Esophagus (tissue), 2 donors: ENCODE measurements around the gene FOXD4. TPM values are rescaled to one million over a fixed set of nuclear protein-coding genes. Genes with fewer than 3 reads are reported as not detected.
"Not testable (repeated sequence)": the region's sequence is repeated elsewhere in the genome, so short reads cannot be mapped to it uniquely, and the experiment has no call there.

Experiments
- H3K27ac ChIP-seq, 2 donors: one replicate each; pipeline ENCODE4 v1.5.1; 2013; ENCODE audit warnings: low read depth in 2 of 2, mild to moderate bottlenecking in 2 of 2, inconsistent platforms in 1 of 2, low read length in 1 of 2, moderate library complexity in 1 of 2
- H3K27me3 ChIP-seq, 2 donors: one replicate each; pipeline ENCODE4 v1.6.1; 2013; ENCODE audit warnings: low read length in 2 of 2, control low read depth in 1 of 2, mild to moderate bottlenecking in 1 of 2; ENCODE audit not compliant: insufficient read depth in 2 of 2, control insufficient read depth in 1 of 2
- H3K36me3 ChIP-seq, 2 donors: one replicate each; pipeline ENCODE4 v1.6.1; 2013; ENCODE audit warnings: low read length in 1 of 2; ENCODE audit not compliant: control insufficient read depth in 2 of 2, insufficient read depth in 2 of 2
- H3K4me1 ChIP-seq, 2 donors: one replicate each; pipeline ENCODE4 v1.6.1; 2013; ENCODE audit warnings: low read length in 1 of 2; ENCODE audit not compliant: control insufficient read depth in 2 of 2, insufficient read depth in 2 of 2
- H3K4me3 ChIP-seq, 2 donors: one replicate each; pipeline ENCODE4 v1.5.1; 2013; ENCODE audit warnings: low read length in 2 of 2, mild to moderate bottlenecking in 2 of 2, low read depth in 1 of 2, moderate library complexity in 1 of 2
- H3K9me3 ChIP-seq, 2 donors: one replicate each; pipeline ENCODE4 v1.6.1; 2013; ENCODE audit warnings: mild to moderate bottlenecking in 2 of 2, low read depth in 1 of 2, low read length in 1 of 2, moderate library complexity in 1 of 2; ENCODE audit not compliant: control insufficient read depth in 2 of 2, insufficient read depth in 1 of 2
- WGBS, 2 donors: extraction: QIAGEN DNeasy Blood & Tissue Kit; methylation state at CpG; one replicate each; pipeline ENCODE4 v1.1.7; 2013; 5-methylcytosine and 5-hydroxymethylcytosine counted together
- polyA plus RNA-seq, 2 donors: library from polyadenylated mRNA; stranded (reverse); fragments of 200-250 nt; gene quantifications; one replicate each; pipeline ENCODE4 v1.2.3, GENCODE V29; 2013
- donor health status: healthy with polysubstance abuse.
- donor health status: Bipolar disorder and iron deficiency.

The FOXD4 gene
- polyA plus RNA-seq, result under 1 TPM; 0.16 to 0.37 TPM

GRCh38 chr9:117995-118467, at the start of gene FOXD4:
Gene FOXD4, minus strand, starts transcription at chr9:118417. Its CDS starts 298 bp downstream, at chr9:118119.
- not testable (repeated sequence) for H3K27me3 ChIP-seq, H3K36me3 ChIP-seq, H3K4me1 ChIP-seq, H3K4me3 ChIP-seq, H3K9me3 ChIP-seq, H3K27ac ChIP-seq
- WGBS, 2 donors, result 31 to 45% methylated on average over 25 to 28 of the region's 30 CpGs

GRCh38 chr9:159871-160270, 41.7 kb upstream of the FOXD4 start:
- not testable (repeated sequence) for H3K4me3 ChIP-seq, H3K9me3 ChIP-seq, H3K4me1 ChIP-seq, H3K36me3 ChIP-seq, H3K27ac ChIP-seq, H3K27me3 ChIP-seq
- WGBS, 2 donors, result 42% methylated on average over 1 of the region's 1 CpG; no CpG with 5 or more reads in 1 of the 2 donors

GRCh38 chr9:151173-151572, 33.0 kb upstream of the FOXD4 start:
- not testable (repeated sequence) for H3K4me1 ChIP-seq, H3K4me3 ChIP-seq

GRCh38 chr9:139880-140279, 21.7 kb upstream of the FOXD4 start:
- H3K27ac ChIP-seq, H3K36me3 ChIP-seq, H3K4me1 ChIP-seq, H3K27me3 ChIP-seq, H3K4me3 ChIP-seq, H3K9me3 ChIP-seq: not testable (repeated sequence)
- WGBS, 2 donors, result 81 to 93% methylated on average over 17 of the region's 17 CpGs

More at GRCh38 chr9:151173-151572, 33.0 kb upstream of the FOXD4 start:
- not testable (repeated sequence) for H3K27ac ChIP-seq, H3K27me3 ChIP-seq, H3K9me3 ChIP-seq, H3K36me3 ChIP-seq

- not testable (repeated sequence) for H3K9me3 ChIP-seq, H3K27ac ChIP-seq, H3K36me3 ChIP-seq, H3K27me3 ChIP-seq, H3K4me1 ChIP-seq, H3K4me3 ChIP-seq
- 6 to 16% methylated on average over 37 to 67 of the region's 71 CpGs for WGBS, 2 donors
These were observed 848 bp downstream of the FOXD4 start for GRCh38 chr9:117144-117994.

GRCh38 chr9:116239-117077, 1.8 kb downstream of the FOXD4 start:
- WGBS, 2 donors, result 12 to 13% methylated on average over 30 to 40 of the region's 41 CpGs
- not testable (repeated sequence) for H3K36me3 ChIP-seq, H3K4me1 ChIP-seq, H3K4me3 ChIP-seq, H3K27me3 ChIP-seq, H3K9me3 ChIP-seq, H3K27ac ChIP-seq

GRCh38 chr9:115118-115451, 3.1 kb downstream of the FOXD4 start:
- 9 to 15% methylated on average over 9 to 11 of the region's 11 CpGs for WGBS, 2 donors
- peak overlapping the region in 1 of 2 donors; percentile 57 for H3K4me3 ChIP-seq
- not testable (repeated sequence) for H3K36me3 ChIP-seq, H3K4me1 ChIP-seq, H3K27me3 ChIP-seq, H3K9me3 ChIP-seq, H3K27ac ChIP-seq

GRCh38 chr9:114267-115117, 3.7 kb downstream of the FOXD4 start:
- 2 to 3% methylated on average over 68 to 73 of the region's 73 CpGs for WGBS, 2 donors
- peak overlapping the region in 1 of 2 donors; percentile 57 for H3K4me3 ChIP-seq
- not testable (repeated sequence) for H3K9me3 ChIP-seq, H3K4me1 ChIP-seq, H3K27me3 ChIP-seq, H3K27ac ChIP-seq, H3K36me3 ChIP-seq

- not testable (repeated sequence) for H3K27ac ChIP-seq, H3K9me3 ChIP-seq, H3K27me3 ChIP-seq, H3K36me3 ChIP-seq, H3K4me1 ChIP-seq
- H3K4me3 ChIP-seq, result peak overlapping the region; percentile 39 to 57
- 2% methylated on average over 94 to 110 of the region's 111 CpGs for WGBS, 2 donors
These were observed 4.5 kb downstream of the FOXD4 start for GRCh38 chr9:113468-114266.
